Coronary artery (tissue), 2 donors: ENCODE results near the gene KCND2.

Experiments
- DNase-seq: peaks from one replicate; pipeline ENCODE4 v3.0.0-alpha.2; 2017; ENCODE audit warnings: low spot score
- H3K27ac ChIP-seq, 2 donors: fragments of 200-600 bp; sonication (generic); one replicate each; pipeline ENCODE4 v1.5.1; 2016 to 2019
- H3K4me3 ChIP-seq: fragments of 200-600 bp; sonication (generic); 2 replicates; pipeline ENCODE4 v1.5.1; 2016; ENCODE audit warnings: mild to moderate bottlenecking, moderate library complexity
- TF ChIP-seq, protein P1 (sequence below): fragments of 200-600 bp; sonication (generic); IDR thresholded peaks from one replicate; pipeline ENCODE4 v1.5.1; 2019; ENCODE audit warnings: antibody characterized with exemption

The KCND2 gene

DNA sequence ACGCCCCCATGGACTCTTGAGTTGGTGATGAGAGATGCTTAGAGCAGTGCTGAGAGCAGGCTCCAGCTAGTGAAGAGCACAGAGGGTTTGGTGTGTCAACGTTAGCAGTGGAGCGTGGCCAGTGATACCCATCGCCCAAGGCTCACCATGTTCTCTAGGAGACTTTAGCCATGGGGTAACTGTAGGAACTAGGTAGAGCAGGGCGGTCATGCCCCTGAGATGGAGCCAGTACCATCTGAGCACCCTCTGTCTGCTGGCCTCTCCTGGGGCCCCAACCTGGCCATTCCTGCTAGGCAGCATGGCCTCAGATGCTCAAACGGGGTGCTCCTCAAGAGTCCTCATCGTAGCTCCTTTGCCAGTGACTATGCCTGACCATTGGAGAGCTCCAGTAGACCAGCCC is 179.7 kb downstream of the KCND2 start:
- H3K27ac ChIP-seq, result no peak overlapping the region
- DNase-seq, result no peak

DNA sequence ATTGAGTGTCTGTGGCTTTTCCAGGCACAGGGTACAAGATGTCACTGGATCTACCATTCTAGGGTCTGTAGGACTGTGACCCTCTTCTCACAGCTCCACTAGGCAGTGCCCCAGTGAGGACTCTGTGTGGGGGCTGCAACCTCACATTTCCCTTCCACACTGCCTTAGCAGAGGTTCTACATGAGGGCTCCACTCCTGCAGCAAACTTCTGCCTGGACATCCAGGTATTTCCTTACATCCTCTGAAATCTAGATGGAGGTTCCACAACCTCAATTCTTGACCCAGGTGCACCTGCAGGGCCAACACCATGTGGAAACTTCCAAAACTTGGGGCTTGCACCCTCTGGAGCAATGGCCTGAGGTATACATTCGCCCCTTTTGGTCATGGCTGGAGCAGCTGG is 183.7 kb downstream of the KCND2 start:
- TF ChIP-seq, protein P1, sequence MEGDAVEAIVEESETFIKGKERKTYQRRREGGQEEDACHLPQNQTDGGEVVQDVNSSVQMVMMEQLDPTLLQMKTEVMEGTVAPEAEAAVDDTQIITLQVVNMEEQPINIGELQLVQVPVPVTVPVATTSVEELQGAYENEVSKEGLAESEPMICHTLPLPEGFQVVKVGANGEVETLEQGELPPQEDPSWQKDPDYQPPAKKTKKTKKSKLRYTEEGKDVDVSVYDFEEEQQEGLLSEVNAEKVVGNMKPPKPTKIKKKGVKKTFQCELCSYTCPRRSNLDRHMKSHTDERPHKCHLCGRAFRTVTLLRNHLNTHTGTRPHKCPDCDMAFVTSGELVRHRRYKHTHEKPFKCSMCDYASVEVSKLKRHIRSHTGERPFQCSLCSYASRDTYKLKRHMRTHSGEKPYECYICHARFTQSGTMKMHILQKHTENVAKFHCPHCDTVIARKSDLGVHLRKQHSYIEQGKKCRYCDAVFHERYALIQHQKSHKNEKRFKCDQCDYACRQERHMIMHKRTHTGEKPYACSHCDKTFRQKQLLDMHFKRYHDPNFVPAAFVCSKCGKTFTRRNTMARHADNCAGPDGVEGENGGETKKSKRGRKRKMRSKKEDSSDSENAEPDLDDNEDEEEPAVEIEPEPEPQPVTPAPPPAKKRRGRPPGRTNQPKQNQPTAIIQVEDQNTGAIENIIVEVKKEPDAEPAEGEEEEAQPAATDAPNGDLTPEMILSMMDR, result no peak
- no peak overlapping the region for H3K27ac ChIP-seq
- H3K4me3 ChIP-seq, result no peak overlapping the region
- DNase-seq, result no peak

More for the DNA sequence above, 179.7 kb downstream of the KCND2 start:
- no peak overlapping the region for H3K4me3 ChIP-seq
- TF ChIP-seq, protein P1, result no peak

DNA sequence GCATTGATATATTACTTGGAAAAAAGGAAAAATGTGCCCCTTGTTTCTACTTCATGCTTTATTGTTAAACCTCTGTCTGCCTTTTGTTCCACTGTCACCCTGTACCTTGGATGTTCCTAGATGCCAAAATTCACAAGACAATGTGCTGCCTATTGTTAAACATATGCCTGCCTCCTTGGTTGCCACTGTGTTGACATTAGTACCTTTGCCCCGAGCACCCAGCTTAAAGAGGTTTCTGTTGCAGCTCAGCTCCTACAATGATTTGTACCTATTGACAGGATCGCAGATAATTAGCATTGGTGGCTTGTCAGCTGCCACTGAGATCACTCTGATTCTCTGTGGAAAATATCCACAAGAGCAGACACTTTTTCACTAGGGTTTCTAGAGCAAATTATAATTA is 188.0 kb downstream of the KCND2 start:
- DNase-seq, result no peak
- no peak overlapping the region for H3K4me3 ChIP-seq
- H3K27ac ChIP-seq, result no peak overlapping the region
- TF ChIP-seq, protein P1, result no peak

DNA sequence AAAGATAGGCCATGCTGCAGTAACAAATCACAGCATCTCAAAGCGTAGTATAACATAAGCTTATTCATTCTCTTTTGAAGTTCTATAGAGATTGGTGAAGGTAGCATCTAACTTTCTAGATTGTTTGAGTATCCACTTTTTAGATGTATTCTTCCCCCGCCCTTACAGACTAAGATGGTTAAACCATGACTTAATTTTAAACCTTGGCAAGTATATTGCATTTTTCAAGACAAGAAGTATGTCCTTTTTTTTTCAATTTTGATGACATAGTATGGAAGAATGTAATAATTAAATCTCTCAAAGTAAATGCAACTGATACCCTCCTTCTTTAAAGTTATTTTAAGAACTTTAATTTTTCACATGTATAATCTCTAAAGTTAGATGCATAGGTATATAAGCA is 190.0 kb downstream of the KCND2 start:
- Histone ChIP-seq H3K4me3 (no peak overlapping the region), H3K27ac (no peak overlapping the region)
- TF ChIP-seq, protein P1, result no peak
- no peak for DNase-seq

DNA sequence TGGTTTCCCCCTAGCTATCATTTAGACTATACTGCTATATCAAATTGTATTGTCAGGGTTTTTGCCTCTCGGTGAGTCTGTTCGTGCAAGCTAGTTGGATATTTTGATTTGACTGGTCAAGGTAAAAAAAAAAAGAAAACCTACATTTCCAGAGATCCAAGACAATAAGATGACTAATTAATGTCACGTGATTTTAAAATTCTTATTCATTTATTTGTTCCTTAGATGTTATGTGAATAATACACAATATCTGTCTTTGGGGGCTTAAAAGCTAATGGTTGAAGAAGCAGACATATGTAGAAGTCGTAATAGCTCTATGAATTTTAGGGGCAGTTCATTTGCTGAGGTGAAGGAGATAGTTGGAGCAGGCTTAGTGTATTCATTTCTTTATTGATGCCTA is 191.1 kb downstream of the KCND2 start:
- DNase-seq, result no peak
- Histone ChIP-seq H3K4me3 (no peak overlapping the region), H3K27ac (no peak overlapping the region)
- TF ChIP-seq, protein P1, result no peak

DNA sequence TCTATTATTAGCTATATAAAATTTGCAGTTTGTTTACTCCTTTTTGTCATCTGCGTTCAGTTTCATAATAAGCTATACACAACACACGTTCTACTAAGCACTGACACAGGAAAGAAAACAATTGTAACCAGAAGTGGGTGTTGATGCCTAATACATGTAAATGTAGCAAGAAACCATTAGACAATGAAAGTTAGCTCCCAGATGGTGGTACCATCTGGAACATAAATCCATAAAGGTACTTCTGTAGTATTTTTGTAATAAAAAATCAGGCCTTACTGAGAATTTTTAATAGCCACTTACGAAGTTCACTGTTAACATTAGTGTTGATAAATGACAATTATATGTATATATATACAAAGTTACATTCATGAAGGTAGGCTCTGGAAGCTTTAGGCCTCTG is 194.7 kb downstream of the KCND2 start:
- TF ChIP-seq, protein P1, result no peak
- no peak for DNase-seq
- Histone ChIP-seq H3K4me3 (no peak overlapping the region), H3K27ac (no peak overlapping the region)

DNA sequence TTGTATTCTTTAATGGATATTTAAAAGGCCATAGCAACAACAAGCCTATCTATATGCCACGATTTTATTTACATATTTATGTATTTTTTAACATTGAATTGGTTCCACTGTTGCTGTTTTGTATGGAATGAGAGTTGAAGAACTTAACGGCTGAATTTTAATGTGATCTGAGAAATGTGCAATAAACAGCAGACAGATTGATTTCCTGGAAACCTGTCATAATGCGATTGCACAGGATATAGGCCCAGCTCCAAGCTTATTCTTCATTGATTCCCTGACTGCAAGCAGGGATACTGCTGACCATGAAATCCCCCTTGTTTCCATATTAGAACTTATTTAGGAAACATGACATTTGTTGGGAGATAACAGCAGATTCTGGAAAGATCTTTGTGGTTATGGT is 195.6 kb downstream of the KCND2 start:
- no peak overlapping the region for H3K4me3 ChIP-seq
- DNase-seq, result no peak
- no peak overlapping the region for H3K27ac ChIP-seq
- TF ChIP-seq, protein P1, result no peak
